ENCODE data around the gene NATD1. TPM values are rescaled to one million over a fixed set of nuclear protein-coding genes. Genes with fewer than 3 reads are reported as not detected.

Gene NATD1
- total and polyA plus RNA-seq, 8 donors = 7.0 to 16.9 (median 9.4) TPM

DNA sequence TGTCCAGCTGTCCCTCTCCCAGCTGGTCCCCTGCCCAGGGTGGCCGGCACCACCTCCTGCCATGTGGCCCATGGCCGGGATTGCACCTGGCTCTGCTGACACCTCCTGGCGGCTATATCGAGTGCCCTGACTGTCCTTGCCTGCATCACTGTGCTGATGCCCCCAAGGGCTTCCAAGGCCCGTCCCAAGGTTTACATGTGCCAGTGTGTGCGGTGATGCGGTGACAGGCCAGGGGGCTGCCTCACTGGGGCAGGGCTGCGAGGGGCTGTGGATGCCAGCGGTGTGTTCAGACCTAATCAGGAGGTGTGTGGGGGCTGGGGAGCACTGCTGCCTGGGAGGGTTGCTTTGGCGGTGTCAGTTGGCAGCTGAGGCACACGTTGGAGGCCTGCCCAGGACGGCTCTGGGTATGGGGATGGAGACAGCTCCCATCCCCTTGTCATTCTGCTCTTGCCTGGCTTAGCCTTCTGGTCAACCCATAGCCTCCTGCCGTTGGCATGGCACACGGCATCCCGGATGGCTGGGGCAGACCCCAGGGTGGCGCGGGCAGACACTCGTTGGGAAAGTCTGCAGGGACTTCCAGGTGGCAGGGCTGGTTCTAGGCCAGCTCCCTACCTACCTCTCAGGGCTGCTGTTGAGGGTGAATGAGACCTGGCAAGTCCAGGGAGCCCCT, 36.8 kb upstream of the NATD1 start:
- H3K27ac ChIP-seq = peak overlapping the region in 1 of 2 donors; percentile 93

GRCh38 chr17:21289175-21289901, 36.1 kb upstream of the NATD1 start:
- peak overlapping the region; percentile 93 for H3K27ac ChIP-seq
- peak overlapping the region in 1 of 2 donors; percentile 99 for H3K4me3 ChIP-seq
- H3K36me3 ChIP-seq = peaks cover 0 to 29% of the 10 kb centered on the region in 2 donors
- ATAC-seq (no peak), DNase-seq (peak in 1 of 4 donors; percentile 76)
- H3K4me1 ChIP-seq = peaks cover 31 to 48% of the 10 kb centered on the region in 2 donors
- intact Hi-C loops (cut with DNase I) = no loop called here
- H3K9me3 ChIP-seq = no peaks in the 10 kb centered on the region
- H3K27me3 ChIP-seq = peaks cover 0 to 6% of the 10 kb centered on the region in 2 donors
- TF ChIP-seq, protein P1, sequence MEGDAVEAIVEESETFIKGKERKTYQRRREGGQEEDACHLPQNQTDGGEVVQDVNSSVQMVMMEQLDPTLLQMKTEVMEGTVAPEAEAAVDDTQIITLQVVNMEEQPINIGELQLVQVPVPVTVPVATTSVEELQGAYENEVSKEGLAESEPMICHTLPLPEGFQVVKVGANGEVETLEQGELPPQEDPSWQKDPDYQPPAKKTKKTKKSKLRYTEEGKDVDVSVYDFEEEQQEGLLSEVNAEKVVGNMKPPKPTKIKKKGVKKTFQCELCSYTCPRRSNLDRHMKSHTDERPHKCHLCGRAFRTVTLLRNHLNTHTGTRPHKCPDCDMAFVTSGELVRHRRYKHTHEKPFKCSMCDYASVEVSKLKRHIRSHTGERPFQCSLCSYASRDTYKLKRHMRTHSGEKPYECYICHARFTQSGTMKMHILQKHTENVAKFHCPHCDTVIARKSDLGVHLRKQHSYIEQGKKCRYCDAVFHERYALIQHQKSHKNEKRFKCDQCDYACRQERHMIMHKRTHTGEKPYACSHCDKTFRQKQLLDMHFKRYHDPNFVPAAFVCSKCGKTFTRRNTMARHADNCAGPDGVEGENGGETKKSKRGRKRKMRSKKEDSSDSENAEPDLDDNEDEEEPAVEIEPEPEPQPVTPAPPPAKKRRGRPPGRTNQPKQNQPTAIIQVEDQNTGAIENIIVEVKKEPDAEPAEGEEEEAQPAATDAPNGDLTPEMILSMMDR (IDR thresholded peaks at IDR 0.05) = no peak

More for the DNA sequence above, 36.8 kb upstream of the NATD1 start:
- Histone ChIP-seq H3K27me3 (peaks cover 0 to 6% of the 10 kb centered on the region in 2 donors), H3K36me3 (peaks cover 0 to 29% of the 10 kb centered on the region in 2 donors), H3K4me1 (peaks cover 31 to 52% of the 10 kb centered on the region in 2 donors), H3K4me3 (no peak overlapping the region), H3K9me3 (no peaks in the 10 kb centered on the region)
- ATAC-seq (no peak), DNase-seq (no peak)
- intact Hi-C loops (cut with DNase I) = no loop called here
- TF ChIP-seq, protein P1 (IDR thresholded peaks at IDR 0.05) = no peak

DNA sequence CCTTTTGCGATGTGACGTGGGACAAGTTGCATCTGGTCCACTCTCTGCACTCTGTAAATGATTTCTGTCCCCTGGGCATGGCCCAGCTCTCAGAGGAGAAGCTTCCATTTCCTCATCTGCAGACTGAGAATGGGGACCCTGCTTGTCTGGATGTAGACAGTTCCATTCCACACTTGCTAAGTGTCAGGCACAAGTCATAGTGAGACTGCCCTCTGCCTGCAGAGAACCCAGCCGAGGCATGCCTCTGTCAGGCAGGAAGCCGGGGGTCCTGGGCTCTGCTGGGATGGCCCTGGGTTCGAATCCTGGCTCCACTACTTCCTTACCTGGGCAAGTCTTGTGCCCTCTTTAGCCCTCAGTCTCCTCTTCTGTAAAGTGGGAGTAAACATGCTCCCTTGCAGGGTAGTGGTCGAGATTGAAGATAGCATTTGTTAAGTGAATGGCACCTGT, 35.4 kb upstream of the NATD1 start:
- intact Hi-C loops (cut with DNase I) = no loop called here
- Histone ChIP-seq H3K4me3 (peak overlapping the region in 1 of 2 donors; percentile 99), H3K27ac (peak overlapping the region; percentile 93), H3K36me3 (peaks cover 0 to 23% of the 10 kb centered on the region in 2 donors), H3K9me3 (no peaks in the 10 kb centered on the region), H3K27me3 (peaks cover 0 to 6% of the 10 kb centered on the region in 2 donors), H3K4me1 (peaks cover 31 to 54% of the 10 kb centered on the region in 2 donors)
- no peak for ATAC-seq
- DNase-seq = peak in 2 of 4 donors; percentile 20 to 43
- TF ChIP-seq, protein P1 (IDR thresholded peaks at IDR 0.05) = no peak

DNA sequence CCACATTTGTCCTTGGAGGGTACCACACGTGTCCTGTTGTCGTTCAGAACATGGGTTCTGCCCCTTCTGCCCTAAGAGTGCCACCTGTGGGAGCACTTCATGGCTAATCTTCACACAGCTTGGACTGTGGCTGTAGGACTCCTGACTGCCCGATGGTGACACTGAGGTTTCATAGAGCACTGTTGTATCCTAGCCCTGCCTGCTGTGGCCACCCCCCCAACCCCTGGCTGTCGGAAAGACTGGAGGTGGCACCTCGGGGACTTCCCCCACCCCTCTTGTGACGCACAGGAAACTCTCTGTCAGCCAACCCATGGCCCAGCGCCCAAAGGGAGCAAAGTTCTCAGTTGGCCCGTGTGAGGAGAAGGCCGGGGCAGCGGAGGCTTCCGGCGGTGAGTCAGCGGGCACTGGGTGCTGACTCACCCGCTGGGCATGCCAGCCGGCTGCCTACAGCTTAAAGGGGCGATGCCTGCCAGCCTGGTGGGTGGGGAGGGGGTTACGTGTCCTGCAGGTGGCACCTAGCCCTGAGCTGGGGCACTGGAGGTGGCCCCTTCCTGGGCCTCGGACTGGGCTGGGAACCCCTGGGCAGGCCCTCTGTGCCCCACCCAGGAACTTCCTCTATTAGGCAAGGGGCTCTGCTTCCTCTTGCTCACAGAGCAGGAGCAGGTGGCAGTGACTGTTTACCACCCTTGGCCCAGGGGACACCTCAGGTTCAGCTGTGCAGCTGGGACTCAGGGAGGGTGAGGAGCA, 34.7 kb upstream of the NATD1 start:
- DNase-seq (peak; percentile 35 to 97 (median 90)), ATAC-seq (peak; percentile 55)
- TF ChIP-seq, protein P1 (IDR thresholded peaks at IDR 0.05) = no peak
- Histone ChIP-seq H3K36me3 (peaks cover 0 to 16% of the 10 kb centered on the region in 2 donors), H3K27me3 (peaks cover 0 to 6% of the 10 kb centered on the region in 2 donors), H3K27ac (peak overlapping the region; percentile 93), H3K4me3 (peak overlapping the region; percentile 12 to 99), H3K9me3 (no peaks in the 10 kb centered on the region), H3K4me1 (peaks cover 31 to 60% of the 10 kb centered on the region in 2 donors)
- intact Hi-C loops (cut with DNase I) = no loop called here

Data from left lung (tissue), 10 donors.